Neural progenitor cell (in vitro differentiated cells): Measurements from ENCODE around the gene AGAP3. TPM values are rescaled to one million over a fixed set of nuclear protein-coding genes. Genes with fewer than 3 reads are reported as not detected.

Experiments used
- DNase-seq: peaks from one replicate; pipeline ENCODE4 v3.0.0-alpha.2; 2016; ENCODE audit warnings: low spot score
- H2AFZ ChIP-seq: fragments of 200-600 bp; sonication (generic); replicated peaks from 2 replicates; pipeline ENCODE4 v1.6.1; 2016; ENCODE audit warnings: antibody characterized with exemption
- H3F3A ChIP-seq: fragments of 200-600 bp; sonication (generic); 2 replicates; pipeline ENCODE4 v1.6.1; 2016; ENCODE audit warnings: antibody characterized with exemption, low read depth
- H3K27ac ChIP-seq: fragments of 200-600 bp; sonication (generic); 2 replicates; pipeline ENCODE4 v1.5.1; 2016; ENCODE audit warnings: mild to moderate bottlenecking
- H3K27me3 ChIP-seq: fragments of 200-600 bp; sonication (generic); 2 replicates; pipeline ENCODE4 v1.6.1; 2016; ENCODE audit warnings: mild to moderate bottlenecking, moderate library complexity
- H3K36me3 ChIP-seq: fragments of 200-600 bp; sonication (generic); 2 replicates; pipeline ENCODE4 v1.5.1; 2016
- H3K4me1 ChIP-seq: fragments of 200-600 bp; sonication (generic); 2 replicates; pipeline ENCODE4 v1.6.1; 2016; ENCODE audit warnings: mixed run types
- H3K4me2 ChIP-seq: fragments of 200-600 bp; sonication (generic); 2 replicates; pipeline ENCODE4 v1.6.1; 2016
- H3K4me3 ChIP-seq: fragments of 200-600 bp; sonication (generic); 2 replicates; pipeline ENCODE4 v1.5.1; 2016
- H3K79me2 ChIP-seq: fragments of 200-600 bp; sonication (generic); 2 replicates; pipeline ENCODE4 v1.6.1; 2016; ENCODE audit warnings: low read depth
- H3K9ac ChIP-seq: fragments of 200-600 bp; sonication (generic); 2 replicates; pipeline ENCODE4 v1.6.1; 2016
- H3K9me3 ChIP-seq: fragments of 200-600 bp; sonication (generic); 2 replicates; pipeline ENCODE4 v1.5.1; 2016; ENCODE audit warnings: low read depth
- H4K20me1 ChIP-seq: fragments of 200-600 bp; sonication (generic); 2 replicates; pipeline ENCODE4 v1.6.1; 2016; ENCODE audit warnings: low read depth
- H3K27ac Mint-ChIP-seq: 3 replicates; pipeline ENCODE4 v1.8.0; 2021; ENCODE audit warnings: mixed read lengths
- H3K27me3 Mint-ChIP-seq: 2 replicates; pipeline ENCODE4 v1.8.0; 2022; ENCODE audit warnings: low read depth, mild to moderate bottlenecking, inconsistent platforms, moderate library complexity, mixed read lengths; ENCODE audit not compliant: insufficient read depth
- H3K36me3 Mint-ChIP-seq: 3 replicates; pipeline ENCODE4 v1.8.0; 2021; ENCODE audit warnings: mixed read lengths
- H3K4me1 Mint-ChIP-seq: 3 replicates; pipeline ENCODE4 v1.8.0; 2021; ENCODE audit warnings: mixed read lengths
- H3K4me3 Mint-ChIP-seq: 3 replicates; pipeline ENCODE4 v1.8.0; 2021; ENCODE audit warnings: mild to moderate bottlenecking, moderate library complexity, mixed read lengths
- H3K9me3 Mint-ChIP-seq: 3 replicates; pipeline ENCODE4 v1.8.0; 2020; ENCODE audit warnings: mixed read lengths
- CTCF ChIP-seq: fragments of 200-600 bp; sonication (generic); IDR thresholded peaks from 2 replicates; pipeline ENCODE4 v1.5.1; 2017; ENCODE audit warnings: antibody characterized with exemption, mild to moderate bottlenecking
- EZH2 ChIP-seq: fragments of 200-600 bp; sonication (generic); IDR thresholded peaks from 2 replicates; pipeline ENCODE4 v1.6.1; 2017; ENCODE audit warnings: antibody characterized with exemption, mild to moderate bottlenecking, moderate library complexity
- EZH2phosphoT487 ChIP-seq: fragments of 200-600 bp; sonication (generic); IDR thresholded peaks from 2 replicates; pipeline ENCODE4 v1.6.1; 2017; ENCODE audit warnings: antibody characterized with exemption
- total RNA-seq: library from RNA; depleted of rRNA; stranded (reverse); fragments of >200 nt; gene quantifications from 2 replicates; pipeline ENCODE4 v1.2.3, GENCODE V29; 2015; ENCODE audit warnings: low replicate concordance

AGAP3 gene
- total RNA-seq, 1 donor from 2014 or later: 38.9 TPM

GRCh38 chr7:151124481-151124880, 38.2 kb downstream of the AGAP3 start:
- Histone ChIP-seq H3F3A (peaks cover 41% of the 10 kb centered on the region), H3K4me2 (no peak overlapping the region), H4K20me1 (peaks cover 74% of the 10 kb centered on the region), H3K9ac (no peak overlapping the region), H2AFZ (no peak overlapping the region), H3K4me1 (peaks cover 8% of the 10 kb centered on the region), H3K9me3 (no peaks in the 10 kb centered on the region), H3K27ac (no peak overlapping the region), H3K79me2 (no peaks in the 10 kb centered on the region), H3K36me3 (no peaks in the 10 kb centered on the region), H3K27me3 (no peaks in the 10 kb centered on the region), H3K4me3 (no peak overlapping the region)
- Mint-ChIP-seq H3K36me3 (peaks cover 26% of the 10 kb centered on the region), H3K4me1 (peaks cover 27% of the 10 kb centered on the region), H3K9me3 (no peaks in the 10 kb centered on the region), H3K4me3 (peak overlapping the region; percentile 82), H3K27ac (no peak overlapping the region), H3K27me3 (peaks cover 12% of the 10 kb centered on the region)
- DNase-seq: no peak
- no peak for TF ChIP-seq EZH2phosphoT487
- TF ChIP-seq CTCF: no peak
- no peak for TF ChIP-seq EZH2

GRCh38 chr7:151124899-151125399, 38.7 kb downstream of the AGAP3 start:
- peak overlapping the region; percentile 90 for H3K4me2 ChIP-seq
- H3K9me3 Mint-ChIP-seq: no peaks in the 10 kb centered on the region
- H3K27ac ChIP-seq: no peak overlapping the region
- peaks cover 70% of the 10 kb centered on the region for H4K20me1 ChIP-seq
- peaks cover 8% of the 10 kb centered on the region for H3K4me1 ChIP-seq
- H3K36me3 Mint-ChIP-seq: peaks cover 26% of the 10 kb centered on the region
- H3F3A ChIP-seq: peaks cover 41% of the 10 kb centered on the region
- no peak for DNase-seq
- H3K27me3 Mint-ChIP-seq: peaks cover 12% of the 10 kb centered on the region
- H3K9ac ChIP-seq: no peak overlapping the region
- no peaks in the 10 kb centered on the region for H3K27me3 ChIP-seq
- TF ChIP-seq CTCF: no peak
- no peak for TF ChIP-seq EZH2
- TF ChIP-seq EZH2phosphoT487: no peak
- peaks cover 27% of the 10 kb centered on the region for H3K4me1 Mint-ChIP-seq
- peak overlapping the region; percentile 82 for H3K4me3 Mint-ChIP-seq
- H2AFZ ChIP-seq: no peak overlapping the region
- H3K27ac Mint-ChIP-seq: no peak overlapping the region
- no peaks in the 10 kb centered on the region for H3K9me3 ChIP-seq
- no peaks in the 10 kb centered on the region for H3K79me2 ChIP-seq
- peak overlapping the region; percentile 54 for H3K4me3 ChIP-seq
- H3K36me3 ChIP-seq: no peaks in the 10 kb centered on the region

GRCh38 chr7:151125470-151125845, 39.2 kb downstream of the AGAP3 start:
- Mint-ChIP-seq H3K27ac (no peak overlapping the region), H3K36me3 (peaks cover 24% of the 10 kb centered on the region)
- no peaks in the 10 kb centered on the region for H3K9me3 ChIP-seq

More at GRCh38 chr7:151125470-151125845, 39.2 kb downstream of the AGAP3 start:
- Mint-ChIP-seq H3K9me3 (no peaks in the 10 kb centered on the region), H3K4me3 (peak overlapping the region; percentile 82), H3K4me1 (peaks cover 27% of the 10 kb centered on the region), H3K27me3 (peaks cover 15% of the 10 kb centered on the region)
- no peak overlapping the region for H3K27ac ChIP-seq
- peaks cover 41% of the 10 kb centered on the region for H3F3A ChIP-seq
- no peaks in the 10 kb centered on the region for H3K36me3 ChIP-seq
- H3K4me2 ChIP-seq: peak overlapping the region; percentile 90
- peaks cover 8% of the 10 kb centered on the region for H3K4me1 ChIP-seq
- no peaks in the 10 kb centered on the region for H3K79me2 ChIP-seq
- H3K9ac ChIP-seq: no peak overlapping the region
- peak overlapping the region; percentile 54 for H3K4me3 ChIP-seq
- peak; percentile 93 for DNase-seq
- no peak overlapping the region for H2AFZ ChIP-seq
- H4K20me1 ChIP-seq: peaks cover 64% of the 10 kb centered on the region
- TF ChIP-seq CTCF (peak; percentile 45), EZH2 (no peak)
- H3K27me3 ChIP-seq: no peaks in the 10 kb centered on the region
